ENCODE data around the gene WDSUB1. TPM values are rescaled to one million over a fixed set of nuclear protein-coding genes. Genes with fewer than 3 reads are reported as not detected.

WDSUB1 gene
- total and polyA plus RNA-seq, 2 experiments from 2014 or later: 17.7 to 18.6 TPM

GRCh38 chr2:159193791-159194190, 92.7 kb downstream of the WDSUB1 start:
- Histone ChIP-seq H3K9me2 (replicated peaks; ENCODE audit: insufficient read depth) (no peaks in the 10 kb centered on the region), H3K79me2 (no peaks in the 10 kb centered on the region), H4K20me1 (ENCODE audit: insufficient read depth, poor library complexity, severe bottlenecking) (no peaks in the 10 kb centered on the region), H3K9me3 (ENCODE audit: low read depth) (no peaks in the 10 kb centered on the region), H3K4me2 (no peak overlapping the region), H3K36me3 (replicated peaks; ENCODE audit: insufficient read depth, low read depth) (no peaks in the 10 kb centered on the region), H3K27me3 (no peaks in the 10 kb centered on the region), H3K27ac (no peak overlapping the region), H3K4me3 (no peak overlapping the region), H3K4me1 (ENCODE audit: insufficient read depth) (no peaks in the 10 kb centered on the region), H2AFZ (no peak overlapping the region)
- 98% methylated on average over 4 of the region's 4 CpGs for WGBS (ENCODE audit: low lambda C conversion rate, missing lambda C conversion rate)
- DNase-seq (ENCODE audit: low spot score): no peak
- TF ChIP-seq EZH2 (IDR thresholded peaks at IDR 0.05; ENCODE audit: borderline replicate concordance): no peak
- no peak for TF ChIP-seq EZH2phosphoT487 (IDR thresholded peaks at IDR 0.05; ENCODE audit: low read depth, severe bottlenecking, unreplicated experiment)
- TF ChIP-seq CTCF (IDR thresholded peaks at IDR 0.05; ENCODE audit: poor library complexity): no peak

- Histone ChIP-seq H3K36me3 (replicated peaks; ENCODE audit: insufficient read depth, low read depth) (no peaks in the 10 kb centered on the region), H4K20me1 (ENCODE audit: insufficient read depth, poor library complexity, severe bottlenecking) (no peaks in the 10 kb centered on the region), H3K79me2 (no peaks in the 10 kb centered on the region), H3K4me1 (ENCODE audit: insufficient read depth) (no peaks in the 10 kb centered on the region), H3K9me2 (replicated peaks; ENCODE audit: insufficient read depth) (no peaks in the 10 kb centered on the region), H2AFZ (no peak overlapping the region), H3K27ac (no peak overlapping the region), H3K4me2 (no peak overlapping the region), H3K4me3 (no peak overlapping the region), H3K27me3 (no peaks in the 10 kb centered on the region), H3K9me3 (ENCODE audit: low read depth) (no peaks in the 10 kb centered on the region)
- TF ChIP-seq EZH2 (IDR thresholded peaks at IDR 0.05; ENCODE audit: borderline replicate concordance) (no peak), CTCF (IDR thresholded peaks at IDR 0.05; ENCODE audit: poor library complexity) (no peak), EZH2phosphoT487 (IDR thresholded peaks at IDR 0.05; ENCODE audit: low read depth, severe bottlenecking, unreplicated experiment) (no peak)
- no peak for DNase-seq (ENCODE audit: low spot score)
- WGBS (ENCODE audit: low lambda C conversion rate, missing lambda C conversion rate): 97% methylated on average over 12 of the region's 12 CpGs
Measured at GRCh38 chr2:159192371-159192918, 94.1 kb downstream of the WDSUB1 start.

GRCh38 chr2:159188449-159188848, 98.1 kb downstream of the WDSUB1 start:
- no peaks in the 10 kb centered on the region for H3K36me3 ChIP-seq (replicated peaks; ENCODE audit: insufficient read depth, low read depth)
- 98% methylated on average over 4 of the region's 4 CpGs for WGBS (ENCODE audit: low lambda C conversion rate, missing lambda C conversion rate)

More at GRCh38 chr2:159188449-159188848, 98.1 kb downstream of the WDSUB1 start:
- no peak for TF ChIP-seq EZH2 (IDR thresholded peaks at IDR 0.05; ENCODE audit: borderline replicate concordance)
- TF ChIP-seq EZH2phosphoT487 (IDR thresholded peaks at IDR 0.05; ENCODE audit: low read depth, severe bottlenecking, unreplicated experiment): no peak
- no peak for TF ChIP-seq CTCF (IDR thresholded peaks at IDR 0.05; ENCODE audit: poor library complexity)
- Histone ChIP-seq H3K4me2 (no peak overlapping the region), H3K9me2 (replicated peaks; ENCODE audit: insufficient read depth) (no peaks in the 10 kb centered on the region), H3K27me3 (no peaks in the 10 kb centered on the region), H3K79me2 (no peaks in the 10 kb centered on the region), H2AFZ (no peak overlapping the region), H3K9me3 (ENCODE audit: low read depth) (no peaks in the 10 kb centered on the region), H3K4me3 (no peak overlapping the region), H3K27ac (no peak overlapping the region), H3K4me1 (ENCODE audit: insufficient read depth) (no peaks in the 10 kb centered on the region), H4K20me1 (ENCODE audit: insufficient read depth, poor library complexity, severe bottlenecking) (no peaks in the 10 kb centered on the region)
- no peak for DNase-seq (ENCODE audit: low spot score)
